Right lobe of liver (tissue), 6 donors: ENCODE data around the gene BEAN1. TPM values are rescaled to one million over a fixed set of nuclear protein-coding genes. Genes with fewer than 3 reads are reported as not detected.
"Not testable (repeated sequence)": the region's sequence is repeated elsewhere in the genome, so short reads cannot be mapped to it uniquely, and the experiment has no call there.

Experiments used
- ATAC-seq, 4 donors: fragments of 200-7000 bp; cut with Tn5 transposase; one replicate each; pipeline ENCODE4 v1.9.1; 2020; ENCODE audit warnings: mild to moderate bottlenecking in 4 of 4, moderate library complexity in 4 of 4
- DNase-seq, 3 donors: peaks; one replicate each; pipeline ENCODE4 v3.0.0-alpha.2; 2020
- H3K27ac ChIP-seq, 3 donors: fragments of 200-600 bp; one replicate each; pipeline ENCODE4 v1.8.0; 2022
- H3K27me3 ChIP-seq, 2 donors: fragments of 200-600 bp; one replicate each; pipeline ENCODE4 v1.8.0; 2022
- H3K36me3 ChIP-seq, 4 donors: fragments of 200-600 bp; sonication (generic) in 1 of 4; one replicate each; pipeline versions ENCODE4 v1.5.1 to v1.8.0; 2017 to 2022; ENCODE audit warnings: control low read depth in 1 of 4
- H3K4me1 ChIP-seq, 4 donors: fragments of 200-600 bp; sonication (generic) in 1 of 4; one replicate each; pipeline versions ENCODE4 v1.5.1 to v1.8.0; 2017 to 2022; ENCODE audit warnings: control low read depth in 1 of 4
- H3K4me3 ChIP-seq, 3 donors: fragments of 200-600 bp; one replicate each; pipeline ENCODE4 v1.8.0; 2022
- H3K9me3 ChIP-seq, 4 donors: fragments of 200-600 bp; sonication (generic) in 1 of 4; one replicate each; pipeline versions ENCODE4 v1.5.1 to v1.8.0; 2017 to 2022; ENCODE audit warnings: control low read depth in 1 of 4
- CTCF ChIP-seq, 4 donors: fragments of 200-600 bp in 3 of 4; fragments of 450-650 bp in 1 of 4; IDR thresholded peaks; one replicate each; pipeline versions ENCODE4 v1.5.1 to v1.8.0; 2016 to 2022; ENCODE audit warnings: antibody characterized with exemption in 4 of 4, mild to moderate bottlenecking in 2 of 4
- POLR2A ChIP-seq: fragments of 450-650 bp; IDR thresholded peaks from one replicate; pipeline ENCODE4 v1.6.1; 2017; ENCODE audit warnings: antibody characterized with exemption, mild to moderate bottlenecking
- WGBS: methylation state at CpG from one replicate; pipeline ENCODE4 v1.1.6; 2018; ENCODE audit warnings: low coverage, low lambda C conversion rate; ENCODE audit not compliant: insufficient coverage; ENCODE audit errors: missing lambda C conversion rate; 5-methylcytosine and 5-hydroxymethylcytosine counted together
- intact Hi-C, 2 donors: fragments of 100-400 bp; cut with DNase I; formaldehyde crosslinking; loops; one replicate each; pipeline versions ENCODE4 v1.11.2 to v1.14.1; 2022
- total RNA-seq, 6 experiments: library from RNA; depleted of rRNA in 2 of 6; stranded (reverse); fragments of >200 nt in 2 of 6; fragmentation: NEBNext Ultra II Directional in 3 of 6; extraction: Animal tissue kit (Norgen Biotek cat#: 25700) in 3 of 6; gene quantifications; one replicate each; pipeline versions ENCODE4 v1.1.0 to v1.2.4, GENCODE V29; 2016 to 2023
- donor health status: DM: no; HTN: yes; CAD: no.
- donor health status: DM: no; HTN: no; CAD: no.
- donor health status: DM: no; HTN: no; CAD: no.
- donor health status: DM: no; HTN: yes; CAD: no.
- donor health status: DM: no; HTN: yes; CAD: no.

Gene BEAN1
- total RNA-seq, 6 experiments from 2014 or later: 0.09 to 0.26 (median 0.10) TPM; not detected in 3

DNA sequence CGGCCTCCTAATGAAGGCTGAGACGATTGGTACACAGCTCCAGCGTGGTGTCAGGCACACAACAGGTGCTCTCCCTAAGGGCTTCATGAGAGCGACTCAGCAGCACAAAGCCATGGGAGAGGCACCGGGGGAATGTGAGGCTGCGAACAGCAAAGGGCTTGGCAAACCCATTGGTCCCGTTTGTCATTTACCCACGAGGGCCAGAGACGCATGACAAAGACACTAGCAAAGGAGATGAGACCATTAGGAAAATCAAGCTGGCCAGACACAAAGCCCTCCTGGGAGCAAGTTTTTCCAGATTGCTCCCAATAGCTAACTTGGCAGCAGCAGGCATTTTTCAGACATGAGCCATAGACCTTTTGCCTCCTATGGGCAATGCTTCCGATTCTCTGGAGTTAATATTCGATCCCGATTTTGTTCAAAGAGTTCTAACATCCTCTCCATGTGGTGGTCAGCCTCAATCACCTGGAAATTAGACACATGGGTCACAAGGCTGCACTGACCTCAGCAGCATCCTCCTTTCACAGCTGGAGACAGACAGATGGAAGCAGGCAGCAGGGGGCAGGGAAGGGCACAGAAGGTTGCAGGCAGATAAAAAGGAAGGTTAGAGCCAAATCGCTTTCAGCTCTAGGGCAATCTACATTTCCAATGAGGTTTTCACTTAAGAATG lies 84.6 kb downstream of the BEAN1 start:
- 66% methylated on average over 11 of the region's 13 CpGs for WGBS
- H3K27me3 ChIP-seq: no peaks in the 10 kb centered on the region
- H3K4me3 ChIP-seq: no peak overlapping the region
- H3K27ac ChIP-seq: peak overlapping the region; percentile 41 to 99 (median 85)
- intact Hi-C loops: no loop called here
- ATAC-seq: peak in 2 of 4 donors; percentile 20 to 23
- H3K36me3 ChIP-seq: no peaks in the 10 kb centered on the region
- peak in 2 of 3 donors; percentile 59 to 64 for DNase-seq
- H3K4me1 ChIP-seq: peaks cover 4 to 90% (median 37%) of the 10 kb centered on the region in 4 donors
- TF ChIP-seq POLR2A (no peak), CTCF (IDR thresholded peaks at IDR 0.05) (peak in 2 of 4 donors; percentile 20 to 22)
- H3K9me3 ChIP-seq: no peaks in the 10 kb centered on the region

DNA sequence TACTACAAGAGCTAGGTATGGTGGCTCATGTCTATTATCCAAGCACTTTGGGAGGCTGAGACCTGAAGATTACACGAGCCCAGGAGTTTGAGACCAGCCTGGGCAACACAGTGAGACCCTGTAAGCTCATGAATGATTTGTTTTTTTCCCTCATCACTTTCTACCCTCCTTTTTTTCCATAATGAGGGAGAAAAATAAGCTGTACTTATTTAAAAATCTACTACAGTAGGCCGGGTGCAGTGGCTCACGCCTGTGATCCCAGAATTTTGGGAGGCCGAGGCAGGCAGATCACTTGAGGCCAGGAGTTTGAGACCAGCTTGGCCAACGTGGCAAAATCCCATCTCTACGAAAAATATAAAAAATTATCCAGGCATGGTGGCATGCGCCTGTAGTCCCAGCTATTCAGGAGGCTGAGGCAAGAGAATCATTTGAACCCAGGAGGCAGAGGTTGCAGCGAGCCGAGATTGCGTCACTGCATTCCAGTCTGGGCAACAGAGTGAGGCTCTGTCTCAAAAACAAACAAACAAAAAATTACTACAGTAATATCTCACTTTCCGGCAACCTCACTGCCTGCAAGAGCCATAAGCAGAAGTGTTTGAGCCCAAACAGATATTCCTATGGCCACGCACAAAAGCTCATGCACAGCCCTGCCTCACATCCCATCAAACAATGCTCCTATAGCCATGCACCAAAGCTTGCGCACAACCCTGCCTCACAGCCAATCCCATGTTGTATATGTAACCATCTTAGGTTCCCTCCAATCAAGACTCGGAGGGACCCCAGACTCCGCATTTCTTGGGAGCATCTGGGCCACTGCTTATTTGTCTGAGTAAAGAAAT lies 85.4 kb downstream of the BEAN1 start:
- DNase-seq: peak; percentile 67 to 79 (median 72)
- no peaks in the 10 kb centered on the region for H3K36me3 ChIP-seq
- peaks cover 4 to 88% (median 41%) of the 10 kb centered on the region in 4 donors for H3K4me1 ChIP-seq
- ATAC-seq: peak in 1 of 4 donors; percentile 1
- TF ChIP-seq CTCF (IDR thresholded peaks at IDR 0.05): no peak
- peak; percentile 43 for TF ChIP-seq POLR2A
- intact Hi-C loops: no loop called here
- H3K9me3 ChIP-seq: no peaks in the 10 kb centered on the region
- no peak overlapping the region for H3K4me3 ChIP-seq
- H3K27ac ChIP-seq: peak overlapping the region; percentile 41 to 99 (median 85)
- 55% methylated on average over 15 of the region's 15 CpGs for WGBS
- no peaks in the 10 kb centered on the region for H3K27me3 ChIP-seq

DNA sequence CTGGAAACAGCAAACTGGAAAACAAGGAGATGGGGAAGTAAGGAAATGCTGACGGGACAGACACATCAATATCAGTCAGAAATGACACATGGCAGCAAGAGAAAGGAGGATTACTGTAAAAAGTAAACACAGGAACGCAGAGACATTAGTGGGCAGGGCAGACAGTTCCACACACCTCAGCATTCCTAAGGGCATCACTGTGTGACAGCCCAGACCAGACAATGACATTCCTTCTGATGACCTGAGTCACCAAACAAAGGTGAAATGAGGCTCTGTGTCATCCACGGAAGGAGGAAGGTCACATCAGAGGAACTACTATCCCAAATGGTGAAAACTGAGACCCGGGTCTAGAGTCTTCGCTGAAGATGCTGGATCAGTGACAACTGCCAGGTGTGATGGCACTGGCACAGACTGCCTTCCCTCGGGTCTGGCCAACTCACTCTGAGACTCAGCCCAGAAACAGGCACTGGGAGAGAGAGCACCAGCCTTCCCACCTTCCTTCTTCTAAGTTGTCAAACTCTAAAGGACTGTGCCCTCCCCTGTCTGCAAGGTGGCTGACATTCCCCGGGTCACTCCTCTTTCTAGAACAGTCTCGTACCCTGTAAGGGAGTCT lies 86.1 kb downstream of the BEAN1 start:
- 59% methylated on average over 7 of the region's 8 CpGs for WGBS
- intact Hi-C loops: no loop called here
- Histone ChIP-seq H3K9me3 (no peaks in the 10 kb centered on the region), H3K36me3 (no peaks in the 10 kb centered on the region), H3K27ac (peak overlapping the region in 2 of 3 donors; percentile 85 to 99), H3K27me3 (no peaks in the 10 kb centered on the region), H3K4me3 (no peak overlapping the region), H3K4me1 (peaks cover 4 to 88% (median 47%) of the 10 kb centered on the region in 4 donors)
- DNase-seq (peak in 1 of 3 donors; percentile 43), ATAC-seq (peak in 1 of 4 donors; percentile 5)
- no peak for TF ChIP-seq CTCF (IDR thresholded peaks at IDR 0.05)
- TF ChIP-seq POLR2A: no peak

DNA sequence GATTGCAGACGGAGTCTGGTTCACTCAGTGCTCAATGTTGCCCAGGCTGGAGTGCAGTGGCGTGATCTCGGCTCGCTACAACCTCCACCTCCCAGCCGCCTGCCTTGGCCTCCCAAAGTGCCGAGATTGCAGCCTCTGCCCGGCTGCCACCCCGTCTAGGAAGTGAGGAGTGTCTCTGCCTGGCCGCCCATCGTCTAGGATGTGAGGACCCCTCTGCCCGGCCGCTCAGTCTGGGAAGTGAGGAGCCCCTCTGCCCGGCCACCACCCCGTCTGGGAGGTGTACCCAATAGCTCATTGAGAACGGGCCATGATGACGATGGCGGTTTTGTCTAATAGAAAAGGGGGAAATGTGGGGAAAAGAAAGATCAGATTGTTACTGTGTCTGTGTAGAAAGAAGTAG lies 87.3 kb downstream of the BEAN1 start:
- H3K27me3 ChIP-seq, intact Hi-C loops, H3K36me3 ChIP-seq, H3K4me3 ChIP-seq, H3K9me3 ChIP-seq, ATAC-seq: not testable (repeated sequence)
- WGBS: 95% methylated on average over 5 of the region's 17 CpGs
- peak in 1 of 3 donors; percentile 37 for DNase-seq
- Histone ChIP-seq H3K27ac (peak overlapping the region in 2 of 3 donors; percentile 83 to 99), H3K4me1 (peaks cover 4 to 86% (median 50%) of the 10 kb centered on the region in 4 donors)

GRCh38 chr16:66514980-66515595 lies 88.0 kb downstream of the BEAN1 start:
- WGBS: 40% methylated on average over 4 of the region's 10 CpGs
- DNase-seq, intact Hi-C loops, H3K4me3 ChIP-seq, H3K27me3 ChIP-seq, H3K9me3 ChIP-seq, ATAC-seq, H3K36me3 ChIP-seq: not testable (repeated sequence)
- peaks cover 4 to 80% (median 50%) of the 10 kb centered on the region in 4 donors for H3K4me1 ChIP-seq
- H3K27ac ChIP-seq: peak overlapping the region; percentile 82 to 99 (median 83)
